GM23248 (cell line): Measurements from ENCODE around the gene HRCT1.

Experiments used
- EZH2 ChIP-seq: fragments of 200-600 bp; sonication (generic); IDR thresholded peaks from 2 replicates; pipeline ENCODE4 v1.6.1; 2018; ENCODE audit warnings: antibody characterized with exemption, mild to moderate bottlenecking; ENCODE audit not compliant: insufficient read depth, poor library complexity, severe bottlenecking
- EZH2phosphoT487 ChIP-seq: fragments of 200-600 bp; sonication (generic); IDR thresholded peaks from 2 replicates; pipeline ENCODE4 v1.6.1; 2018; ENCODE audit warnings: antibody characterized with exemption, moderate library complexity, mild to moderate bottlenecking, low read depth; ENCODE audit not compliant: insufficient read depth

DNA sequence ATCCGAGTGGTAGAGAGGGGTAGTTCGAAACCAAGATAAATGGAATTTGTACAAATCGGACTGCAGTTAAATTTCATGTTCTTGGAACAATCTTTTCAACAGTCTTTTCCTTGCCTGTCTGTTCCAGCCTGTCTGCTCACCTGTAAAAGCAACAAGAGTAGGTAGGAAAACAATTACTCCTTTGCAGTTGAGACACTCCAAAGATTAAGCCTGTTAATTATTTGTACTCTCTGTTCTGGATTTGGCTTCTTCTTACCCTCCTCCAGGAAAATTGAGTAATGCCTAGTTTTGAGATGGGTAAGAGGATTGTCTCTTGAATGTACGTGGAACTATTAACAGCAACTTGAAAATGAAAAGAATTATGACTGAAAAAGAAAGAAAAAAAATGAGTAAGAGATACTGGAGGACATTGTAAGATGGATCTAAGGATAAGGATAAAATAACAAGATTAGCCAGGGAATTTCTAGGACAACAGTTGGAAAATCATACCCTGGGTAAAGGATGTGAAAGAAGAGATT, 27.6 kb downstream of the HRCT1 start:
- TF ChIP-seq EZH2: no peak
- TF ChIP-seq EZH2phosphoT487: no peak
